Measurements from ENCODE around the gene CDCP1. TPM values are rescaled to one million over a fixed set of nuclear protein-coding genes. Genes with fewer than 3 reads are reported as not detected.

CDCP1 gene
- total and polyA plus RNA-seq, 12 donors: 0.27 to 4.3 (median 1.6) TPM

- Histone ChIP-seq H3K36me3 (replicated peaks in 1 of 2) (no peaks in the 10 kb centered on the region), H3K27me3 (no peaks in the 10 kb centered on the region), H3K4me3 (no peak overlapping the region), H3K9me3 (replicated peaks in 1 of 3) (no peaks in the 10 kb centered on the region), H3K27ac (no peak overlapping the region), H3K4me1 (replicated peaks in 1 of 2) (no peaks in the 10 kb centered on the region)
- intact Hi-C loops (cut with DNase I): no loop called here
- TF ChIP-seq CTCF (IDR thresholded peaks at IDR 0.05) (no peak), POLR2A (IDR thresholded peaks at IDR 0.05) (no peak)
- 76 to 81% (median 78%) methylated on average over 5 of the region's 5 CpGs for WGBS, 4 donors
- DNase-seq: no peak
Observed at GRCh38 chr3:45082142-45082538, 64.0 kb downstream of the CDCP1 start.

GRCh38 chr3:45081506-45082141 lies 64.6 kb downstream of the CDCP1 start:
- H3K9me3 ChIP-seq (replicated peaks in 1 of 3): no peaks in the 10 kb centered on the region
- no peaks in the 10 kb centered on the region for H3K36me3 ChIP-seq (replicated peaks in 1 of 2)
- no peak overlapping the region for H3K27ac ChIP-seq
- H3K27me3 ChIP-seq: no peaks in the 10 kb centered on the region
- 75 to 84% (median 83%) methylated on average over 2 of the region's 2 CpGs for WGBS, 4 donors
- no peak overlapping the region for H3K4me3 ChIP-seq
- no peaks in the 10 kb centered on the region for H3K4me1 ChIP-seq (replicated peaks in 1 of 2)
- DNase-seq: no peak
- TF ChIP-seq POLR2A (IDR thresholded peaks at IDR 0.05) (no peak), CTCF (IDR thresholded peaks at IDR 0.05) (no peak)
- intact Hi-C loops (cut with DNase I): no loop called here

- no peaks in the 10 kb centered on the region for H3K36me3 ChIP-seq (replicated peaks in 1 of 2)
- no peak for TF ChIP-seq CTCF (IDR thresholded peaks at IDR 0.05)
- no peak for TF ChIP-seq POLR2A (IDR thresholded peaks at IDR 0.05)
- no peak overlapping the region for H3K27ac ChIP-seq
- DNase-seq: no peak
- H3K4me3 ChIP-seq: no peak overlapping the region
- 85 to 100% (median 85%) methylated on average over 1 of the region's 1 CpG for WGBS, 4 donors
- no peaks in the 10 kb centered on the region for H3K27me3 ChIP-seq
- H3K9me3 ChIP-seq (replicated peaks in 1 of 3): no peaks in the 10 kb centered on the region
- H3K4me1 ChIP-seq (replicated peaks in 1 of 2): no peaks in the 10 kb centered on the region
- intact Hi-C loops (cut with DNase I): no loop called here
Observed at GRCh38 chr3:45080824-45081223, 65.4 kb downstream of the CDCP1 start.

GRCh38 chr3:45079715-45080114 lies 66.5 kb downstream of the CDCP1 start:
- WGBS, 4 donors: 37 to 61% (median 56%) methylated on average over 1 of the region's 1 CpG; no CpG with 5 or more reads in 1 of the 4 donors
- TF ChIP-seq CTCF (IDR thresholded peaks at IDR 0.05) (no peak), POLR2A (IDR thresholded peaks at IDR 0.05) (no peak)

More at GRCh38 chr3:45079715-45080114, 66.5 kb downstream of the CDCP1 start:
- H3K27me3 ChIP-seq: no peaks in the 10 kb centered on the region
- no peaks in the 10 kb centered on the region for H3K9me3 ChIP-seq (replicated peaks in 1 of 3)
- H3K4me1 ChIP-seq (replicated peaks in 1 of 2): no peaks in the 10 kb centered on the region
- H3K27ac ChIP-seq: no peak overlapping the region
- H3K36me3 ChIP-seq (replicated peaks in 1 of 2): no peaks in the 10 kb centered on the region
- intact Hi-C loops (cut with DNase I): no loop called here
- DNase-seq: no peak
- H3K4me3 ChIP-seq: no peak overlapping the region
